Left lobe of liver (tissue), 2 donors: Measurements from ENCODE around the gene R3HDML. TPM values are rescaled to one million over a fixed set of nuclear protein-coding genes. Genes with fewer than 3 reads are reported as not detected.

Experiments
- ATAC-seq: fragments of 200-7000 bp; cut with Tn5 transposase; one replicate; pipeline ENCODE4 v1.9.1; 2020; ENCODE audit warnings: mild to moderate bottlenecking, moderate library complexity
- DNase-seq: peaks from one replicate; pipeline ENCODE4 v3.0.0-alpha.2; 2020; ENCODE audit warnings: low spot score
- total RNA-seq: library from RNA; stranded (reverse); gene quantifications from one replicate; pipeline ENCODE4 v1.2.1, GENCODE V29; 2021
- donor health status: DM: no; HTN: no; CAD: no; lungs with moderate emphysema.
- donor health status: DM: no; HTN: yes; CAD: no.

Gene R3HDML
- total RNA-seq, 1 donor from 2014 or later: not detected

GRCh38 chr20:44398335-44398734, 61.5 kb downstream of the R3HDML start:
- no peak for ATAC-seq
- DNase-seq: no peak

GRCh38 chr20:44399446-44399845, 62.6 kb downstream of the R3HDML start:
- no peak for ATAC-seq
- DNase-seq: no peak

DNA sequence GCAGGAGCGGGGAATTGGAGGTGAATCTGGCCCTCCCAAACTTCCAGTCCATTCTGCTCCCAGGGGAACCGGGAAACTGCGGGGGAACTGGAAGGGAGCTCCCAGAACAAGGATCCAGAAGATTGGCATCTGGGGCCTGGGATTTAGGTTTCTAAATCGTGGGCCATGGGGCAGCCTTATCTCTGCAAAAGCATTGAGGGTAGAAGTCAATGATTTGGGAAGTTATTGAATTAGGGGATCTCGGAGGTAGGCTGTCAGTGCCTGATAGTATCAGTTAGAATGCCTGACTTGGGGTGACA, 63.8 kb downstream of the R3HDML start:
- ATAC-seq (no peak), DNase-seq (no peak)

Other genes starting within 250 kb of the R3HDML start
- 0.13 TPM for gene JPH2, start 149.9 kb upstream of the R3HDML start, total RNA-seq
- gene OSER1, start 126.3 kb upstream of the R3HDML start, total RNA-seq: 11.8 TPM
- not detected for gene GDAP1L1, start 89.7 kb upstream of the R3HDML start, total RNA-seq
- 4.9 TPM for gene FITM2, start 25.8 kb upstream of the R3HDML start, total RNA-seq
- 189 TPM for gene HNF4A, start 18.7 kb downstream of the R3HDML start, total RNA-seq
- 95.0 TPM for gene TTPAL, start 138.8 kb downstream of the R3HDML start, total RNA-seq
- gene SERINC3, start 185.0 kb downstream of the R3HDML start, total RNA-seq: 50.4 TPM
- 22.7 TPM for gene PKIG, start 245.5 kb downstream of the R3HDML start, total RNA-seq